ENCODE results near the gene BNC2.

Gene BNC2

GRCh38 chr9:16754662-16755061, 115.8 kb downstream of the BNC2 start:
- no peak for TF ChIP-seq CTCF (IDR thresholded peaks at IDR 0.05; ENCODE audit: low read depth, low read length)
- no peak for DNase-seq (ENCODE audit: extremely low read depth, low read depth)

GRCh38 chr9:16753256-16753655, 117.2 kb downstream of the BNC2 start:
- DNase-seq (ENCODE audit: extremely low read depth, low read depth): no peak
- TF ChIP-seq CTCF (IDR thresholded peaks at IDR 0.05; ENCODE audit: low read depth, low read length): no peak

GRCh38 chr9:16752601-16753000, 117.9 kb downstream of the BNC2 start:
- no peak for TF ChIP-seq CTCF (IDR thresholded peaks at IDR 0.05; ENCODE audit: low read depth, low read length)
- no peak for DNase-seq (ENCODE audit: extremely low read depth, low read depth)

GRCh38 chr9:16750553-16750952, 119.9 kb downstream of the BNC2 start:
- DNase-seq (ENCODE audit: extremely low read depth, low read depth): no peak

GRCh38 chr9:16745359-16745758, 125.1 kb downstream of the BNC2 start:
- TF ChIP-seq CTCF (IDR thresholded peaks at IDR 0.05; ENCODE audit: low read depth, low read length): no peak
- no peak for DNase-seq (ENCODE audit: extremely low read depth, low read depth)

More at GRCh38 chr9:16750553-16750952, 119.9 kb downstream of the BNC2 start:
- no peak for TF ChIP-seq CTCF (IDR thresholded peaks at IDR 0.05; ENCODE audit: low read depth, low read length)

GRCh38 chr9:16744394-16744793, 126.1 kb downstream of the BNC2 start:
- no peak for TF ChIP-seq CTCF (IDR thresholded peaks at IDR 0.05; ENCODE audit: low read depth, low read length)
- DNase-seq (ENCODE audit: extremely low read depth, low read depth): no peak

GRCh38 chr9:16743375-16743774, 127.1 kb downstream of the BNC2 start:
- TF ChIP-seq CTCF (IDR thresholded peaks at IDR 0.05; ENCODE audit: low read depth, low read length): no peak

More at GRCh38 chr9:16743375-16743774, 127.1 kb downstream of the BNC2 start:
- DNase-seq (ENCODE audit: extremely low read depth, low read depth): no peak
